ENCODE measurements around the gene HEXB.

- TF ChIP-seq TCF7L2 (IDR thresholded peaks at IDR 0.05; ENCODE audit: low read depth, low read length) (no peak), YY1 (IDR thresholded peaks at IDR 0.05; ENCODE audit: borderline replicate concordance in 1 of 3, control insufficient read depth in 1 of 3, extremely low read depth in 1 of 3, insufficient read depth in 3 of 3, insufficient read length in 1 of 3, insufficient replicate concordance in 2 of 3, low read depth in 1 of 3, low read length in 2 of 3) (no peak)
Measured at GRCh38 chr5:74685979-74686631, 1.1 kb downstream of the HEXB start.
